Gastroesophageal sphincter (tissue), 3 donors: ENCODE measurements around the gene TFAP2E.

Experiments used
- EP300 ChIP-seq: sonication (generic); formaldehyde crosslinking; IDR thresholded peaks from one replicate; pipeline ENCODE4 v1.6.1; 2017; ENCODE audit warnings: antibody characterized with exemption, mild to moderate bottlenecking
- POLR2A ChIP-seq, 2 donors: fragments of 450-650 bp; IDR thresholded peaks; one replicate each; pipeline ENCODE4 v1.6.1; 2017; ENCODE audit warnings: antibody characterized with exemption in 2 of 2, mild to moderate bottlenecking in 2 of 2, moderate library complexity in 1 of 2
- POLR2AphosphoS5 ChIP-seq: sonication (generic); formaldehyde crosslinking; IDR thresholded peaks from one replicate; pipeline ENCODE4 v1.6.1; 2017; ENCODE audit warnings: antibody characterized with exemption
- TF ChIP-seq, protein P1 (sequence below), 4 experiments: fragments of 200-600 bp in 2 of 4; fragments of 450-650 bp in 2 of 4; sonication (generic) in 1 of 4; IDR thresholded peaks; one replicate each; pipeline ENCODE4 v1.5.1; 2017 to 2019; ENCODE audit warnings: antibody characterized with exemption in 4 of 4, mild to moderate bottlenecking in 2 of 4, moderate library complexity in 2 of 4

DNA sequence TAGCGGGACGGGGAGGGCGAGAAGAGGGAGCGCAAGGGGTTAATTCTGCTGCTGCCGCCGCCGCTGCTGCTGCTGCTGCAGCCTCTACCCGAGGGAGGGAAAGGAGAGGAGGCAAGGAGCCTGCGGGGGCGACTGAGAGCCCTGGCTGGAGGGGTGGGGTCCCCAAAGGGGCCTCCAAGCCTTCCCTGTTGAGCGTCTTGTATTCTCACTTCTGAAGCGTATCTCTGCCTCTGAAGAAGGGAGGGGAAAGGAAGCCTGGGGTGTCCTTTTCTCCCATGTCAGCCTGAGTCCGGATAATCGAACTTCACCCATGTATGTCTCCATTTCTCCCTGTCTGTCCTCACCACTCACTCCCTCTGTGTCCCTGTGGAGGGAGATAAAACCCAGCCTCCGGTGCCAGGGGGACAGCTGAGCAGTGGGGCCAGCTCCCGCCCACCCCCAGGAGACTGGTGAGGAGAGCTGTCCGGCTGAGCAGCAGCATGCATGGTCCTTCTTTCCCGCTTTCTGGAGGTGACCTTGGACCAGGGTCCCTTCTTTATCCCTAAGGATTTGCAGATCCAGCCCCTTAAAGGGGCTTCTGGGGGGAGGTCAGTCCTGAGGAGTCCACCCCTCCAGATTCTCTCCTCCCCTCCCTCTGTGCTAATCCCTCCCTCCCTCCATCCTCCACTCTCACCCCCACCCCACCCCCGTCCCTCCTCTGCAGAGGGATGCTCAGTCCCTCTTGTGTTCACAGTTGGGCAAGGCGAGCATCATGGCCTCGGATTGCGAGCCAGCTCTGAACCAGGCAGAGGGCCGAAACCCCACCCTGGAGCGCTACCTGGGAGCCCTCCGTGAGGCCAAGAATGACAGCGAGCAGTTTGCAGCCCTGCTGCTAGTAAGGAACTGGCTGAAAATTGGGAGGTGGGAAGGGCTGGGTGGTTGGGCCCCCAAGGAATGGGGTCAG, 14.5 kb upstream of the TFAP2E start:
- no peak for TF ChIP-seq POLR2AphosphoS5
- TF ChIP-seq, protein P1, sequence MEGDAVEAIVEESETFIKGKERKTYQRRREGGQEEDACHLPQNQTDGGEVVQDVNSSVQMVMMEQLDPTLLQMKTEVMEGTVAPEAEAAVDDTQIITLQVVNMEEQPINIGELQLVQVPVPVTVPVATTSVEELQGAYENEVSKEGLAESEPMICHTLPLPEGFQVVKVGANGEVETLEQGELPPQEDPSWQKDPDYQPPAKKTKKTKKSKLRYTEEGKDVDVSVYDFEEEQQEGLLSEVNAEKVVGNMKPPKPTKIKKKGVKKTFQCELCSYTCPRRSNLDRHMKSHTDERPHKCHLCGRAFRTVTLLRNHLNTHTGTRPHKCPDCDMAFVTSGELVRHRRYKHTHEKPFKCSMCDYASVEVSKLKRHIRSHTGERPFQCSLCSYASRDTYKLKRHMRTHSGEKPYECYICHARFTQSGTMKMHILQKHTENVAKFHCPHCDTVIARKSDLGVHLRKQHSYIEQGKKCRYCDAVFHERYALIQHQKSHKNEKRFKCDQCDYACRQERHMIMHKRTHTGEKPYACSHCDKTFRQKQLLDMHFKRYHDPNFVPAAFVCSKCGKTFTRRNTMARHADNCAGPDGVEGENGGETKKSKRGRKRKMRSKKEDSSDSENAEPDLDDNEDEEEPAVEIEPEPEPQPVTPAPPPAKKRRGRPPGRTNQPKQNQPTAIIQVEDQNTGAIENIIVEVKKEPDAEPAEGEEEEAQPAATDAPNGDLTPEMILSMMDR (IDR thresholded peaks at IDR 0.05) = no peak
- no peak for TF ChIP-seq POLR2A (IDR thresholded peaks at IDR 0.05)
- no peak for TF ChIP-seq EP300
